GM19372 (cell line): Measurements from ENCODE around the gene KIAA0825.
"Not testable (repeated sequence)": the region's sequence is repeated elsewhere in the genome, so short reads cannot be mapped to it uniquely, and the experiment has no call there.

Experiments used
- ATAC-seq: cut with Tn5 transposase; IDR thresholded peaks from one replicate; pipeline ENCODE4 v1.9.1; 2021; ENCODE audit warnings: mild to moderate bottlenecking, low read depth, moderate library complexity; ENCODE audit not compliant: unreplicated experiment

KIAA0825 gene

DNA sequence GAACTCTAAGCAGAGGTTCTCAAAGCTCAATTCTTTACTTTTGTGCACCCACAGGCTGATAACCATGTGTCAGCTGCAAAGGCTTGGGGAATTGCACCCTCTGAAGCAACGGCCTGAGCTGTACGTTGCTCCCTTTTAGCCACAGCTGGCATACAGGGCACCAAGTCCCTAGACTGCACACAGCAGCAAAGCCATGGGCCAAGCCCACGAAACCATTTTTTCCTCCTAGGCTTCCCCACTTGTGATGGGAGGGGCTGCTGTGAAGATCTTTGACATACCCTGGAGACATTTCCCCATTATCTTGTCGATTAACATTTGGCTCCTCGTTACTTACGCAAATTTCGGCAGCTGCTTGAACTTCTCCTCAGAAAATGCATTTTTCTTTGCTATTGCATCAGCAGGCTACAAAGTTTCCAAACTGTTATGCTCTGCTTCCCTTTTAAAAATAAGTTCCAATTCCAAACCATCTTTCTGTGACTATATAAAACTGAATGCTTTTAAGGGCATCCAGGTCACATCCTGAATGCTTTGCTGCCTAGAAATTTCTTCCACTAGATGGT lies 23.0 kb downstream of the KIAA0825 start:
- ATAC-seq = no peak

DNA sequence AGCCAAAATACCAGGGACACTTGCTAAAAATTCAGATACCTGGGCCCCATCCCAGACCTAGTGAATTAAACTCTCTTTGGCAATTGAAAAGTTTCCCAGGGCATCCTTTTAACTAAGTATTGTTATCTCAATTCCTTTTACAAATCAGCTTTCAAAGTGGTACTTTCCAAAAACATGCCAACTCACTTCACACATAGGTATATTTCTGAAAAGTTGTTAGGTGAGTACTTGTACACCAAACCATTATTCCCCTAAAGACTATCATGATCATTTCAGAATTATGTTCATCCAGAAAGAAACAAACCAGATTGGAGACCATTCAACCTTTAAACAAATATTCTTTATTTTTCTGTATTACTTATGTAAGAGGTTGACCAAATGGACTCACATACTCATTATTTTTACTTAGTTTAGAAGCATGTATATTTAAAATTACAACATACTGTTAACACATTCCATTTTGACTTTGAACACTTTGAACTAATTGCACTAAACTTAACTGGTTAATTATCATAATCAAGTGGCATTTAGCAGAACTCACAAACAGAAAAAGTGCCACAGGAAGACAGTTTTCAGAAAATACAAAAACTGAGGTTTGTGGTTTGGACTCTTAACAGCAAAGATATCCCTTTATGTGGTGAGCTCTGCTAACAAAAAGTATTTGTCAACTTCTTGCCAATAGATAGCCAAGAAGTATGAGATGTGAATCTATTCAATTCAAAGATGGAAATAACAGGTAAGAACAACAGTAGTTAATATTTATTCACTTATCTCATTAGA lies 40.7 kb downstream of the KIAA0825 start:
- ATAC-seq = peak; percentile 74

DNA sequence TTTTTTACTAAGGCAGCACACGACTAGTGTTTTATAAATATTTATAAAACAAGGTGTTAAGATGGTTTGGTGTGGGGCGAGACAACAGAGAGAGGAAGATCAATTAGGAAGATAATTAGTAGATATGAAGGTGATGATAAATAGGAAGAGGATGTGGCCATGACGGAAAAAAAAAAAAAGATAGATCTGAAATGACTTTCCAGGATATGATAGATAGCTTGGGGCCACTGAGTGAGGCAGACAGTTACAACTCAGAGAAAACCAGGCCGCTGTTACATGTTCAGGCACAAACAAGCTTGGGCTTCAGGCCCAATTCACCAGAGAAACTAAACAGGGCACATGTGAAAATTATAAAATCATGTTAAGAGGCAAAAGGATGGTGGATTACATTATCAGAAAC lies 43.2 kb downstream of the KIAA0825 start:
- no peak for ATAC-seq

DNA sequence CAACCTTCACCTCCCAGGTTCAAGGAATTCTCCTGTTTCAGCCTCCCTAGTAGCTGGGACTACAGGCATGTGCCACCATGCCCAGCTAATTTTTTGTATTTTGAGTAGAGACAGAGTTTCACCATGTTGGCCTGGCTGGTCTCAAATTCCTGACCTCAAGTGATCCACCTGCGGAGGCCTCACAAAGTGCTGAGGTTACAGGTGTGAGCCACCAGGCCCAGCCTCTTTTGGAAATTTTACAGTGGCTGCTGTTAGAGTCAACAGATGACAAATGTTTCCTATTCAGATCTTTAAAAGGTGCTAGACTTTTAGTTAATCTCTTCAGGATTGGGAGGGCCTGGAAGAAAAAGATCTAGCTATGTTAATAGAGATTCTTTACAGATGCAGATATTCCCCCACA lies 45.1 kb downstream of the KIAA0825 start:
- ATAC-seq = not testable (repeated sequence)

GRCh38 chr5:94571415-94571814 lies 47.0 kb downstream of the KIAA0825 start:
- ATAC-seq = no peak

DNA sequence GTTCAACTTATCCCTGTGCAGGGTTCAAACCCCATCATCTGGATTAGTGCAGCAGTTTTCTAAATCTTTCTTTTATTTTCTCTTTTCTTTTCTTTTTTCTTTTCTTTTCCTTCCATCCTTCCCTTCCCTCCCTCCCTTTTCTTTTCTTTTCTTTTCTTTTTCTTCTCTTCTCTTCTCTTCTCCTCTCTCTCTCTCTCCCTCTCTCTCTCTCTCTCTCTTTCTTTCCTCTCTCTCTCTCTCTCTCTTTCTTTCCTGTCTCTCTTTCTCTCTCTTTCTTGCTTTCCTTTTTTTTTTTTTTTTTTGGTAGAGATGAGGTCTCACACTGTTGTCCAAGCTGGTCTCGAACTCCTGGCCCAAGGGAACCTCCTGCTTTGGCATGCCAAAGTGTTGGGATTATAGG lies 53.6 kb downstream of the KIAA0825 start:
- no peak for ATAC-seq

GRCh38 chr5:94562327-94562971 lies 56.0 kb downstream of the KIAA0825 start:
- ATAC-seq = no peak

- ATAC-seq = no peak
These were observed 60.4 kb downstream of the KIAA0825 start for GRCh38 chr5:94558028-94558427.

DNA sequence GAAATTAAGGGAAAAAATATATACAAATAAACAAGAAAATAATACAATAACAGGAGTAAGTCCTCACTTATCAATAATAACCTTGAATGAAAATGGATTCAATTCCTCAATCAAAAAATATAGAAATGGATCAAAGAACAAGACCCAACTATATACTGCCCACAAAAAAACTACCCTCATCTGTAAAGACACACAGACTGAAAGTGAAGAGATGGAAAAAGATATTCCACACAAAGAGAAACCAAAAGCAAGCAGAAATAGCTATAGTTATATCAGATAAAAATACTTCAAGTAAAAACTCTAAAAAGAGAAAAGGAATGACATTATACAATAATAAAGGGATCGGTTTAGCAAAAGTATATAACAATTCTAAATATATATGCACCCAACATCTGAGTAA lies 66.5 kb downstream of the KIAA0825 start:
- no peak for ATAC-seq

DNA sequence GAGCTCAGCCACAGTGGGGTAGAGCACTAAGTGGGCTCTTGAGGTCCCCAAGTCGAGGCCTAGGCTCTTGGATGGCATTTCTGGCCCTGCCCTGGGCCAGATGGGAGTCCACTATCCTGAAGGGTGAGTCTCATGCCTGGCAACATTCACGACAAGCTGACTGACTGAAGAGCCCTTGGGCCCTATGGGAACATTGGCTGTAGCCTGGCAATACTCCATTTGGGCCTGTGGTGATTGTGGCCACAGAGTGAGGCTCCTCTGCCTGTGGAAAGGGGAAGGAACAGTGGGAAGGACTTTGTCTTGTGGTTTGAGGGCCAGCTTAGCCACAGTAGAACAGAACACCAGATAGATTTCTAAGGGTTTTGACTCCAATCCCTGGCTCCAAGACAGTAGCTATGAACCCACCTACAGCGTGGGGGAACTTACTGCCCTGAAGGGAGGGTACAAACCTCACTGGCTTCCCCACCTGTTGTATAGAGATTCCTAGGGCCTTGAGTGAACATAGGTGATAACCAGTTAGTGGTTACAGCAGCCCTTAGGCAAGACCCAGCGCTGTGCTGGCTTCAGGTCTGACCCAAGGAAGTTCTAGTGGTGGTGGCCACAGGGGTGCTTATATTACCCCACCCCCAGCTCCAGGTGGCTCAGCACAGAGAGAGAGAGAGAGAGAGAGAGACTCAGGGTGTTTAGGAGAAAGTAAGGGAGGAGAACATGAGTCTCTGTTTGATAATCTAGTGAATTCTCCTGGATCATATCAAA lies 72.4 kb downstream of the KIAA0825 start:
- no peak for ATAC-seq

DNA sequence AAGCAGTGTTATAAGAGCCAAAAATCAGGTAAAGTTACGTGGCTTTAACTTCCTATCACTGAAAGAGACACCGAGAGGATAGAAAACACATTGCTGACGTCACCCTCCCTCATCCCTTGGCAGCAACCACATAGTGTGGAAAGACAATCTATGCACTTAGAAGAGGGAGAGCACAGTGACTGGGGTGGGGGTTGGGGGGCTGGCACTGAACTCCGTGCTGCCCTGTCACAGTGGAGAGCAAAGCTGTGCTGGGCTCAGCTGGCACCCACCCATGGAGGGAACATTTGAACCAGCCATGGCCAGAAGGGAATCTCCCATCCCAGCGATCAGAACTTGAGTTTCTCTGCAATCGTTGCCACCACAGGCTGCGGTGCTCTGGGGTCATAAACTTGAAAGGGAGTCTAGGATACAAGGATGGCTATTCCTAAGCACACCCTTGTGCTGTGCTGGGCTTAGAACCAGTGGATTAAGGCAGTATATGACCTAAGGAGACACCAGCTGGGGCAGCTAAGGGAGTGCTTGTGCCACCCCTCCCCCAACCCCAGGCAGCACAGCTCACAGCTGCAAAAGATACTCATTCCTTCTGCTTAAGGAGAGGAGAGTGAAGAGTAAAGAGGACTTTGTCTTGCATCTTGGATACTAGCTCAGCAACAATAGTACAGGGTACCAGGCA lies 73.4 kb downstream of the KIAA0825 start:
- no peak for ATAC-seq

DNA sequence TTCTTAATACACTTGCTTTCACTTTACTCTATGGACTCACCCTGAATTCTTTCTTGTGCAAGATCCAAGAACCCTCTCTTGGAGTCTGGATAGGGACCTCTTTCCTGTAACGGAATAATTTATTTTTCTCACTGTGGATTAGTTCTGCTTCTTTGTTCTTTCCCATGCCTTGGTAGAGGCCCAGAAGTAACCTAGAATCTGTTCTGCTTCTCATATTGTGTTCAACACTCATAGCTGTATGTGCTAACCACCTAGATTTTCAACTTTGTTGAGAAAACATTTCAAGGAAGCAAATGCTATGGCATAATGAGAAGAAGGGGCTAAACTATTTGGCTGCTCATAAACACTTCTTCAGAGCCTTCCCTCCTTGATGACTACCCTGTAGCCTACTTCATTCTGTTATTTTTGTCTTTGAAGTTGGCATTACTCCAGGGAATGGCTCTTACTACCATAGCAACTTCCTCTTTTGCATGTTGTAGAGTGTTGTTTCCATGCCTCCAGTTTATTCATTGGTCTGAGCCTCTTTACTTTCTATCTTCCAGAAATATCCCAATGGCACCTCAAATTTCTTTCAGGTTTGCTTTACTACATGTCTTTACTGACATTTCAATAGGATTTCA lies 74.3 kb downstream of the KIAA0825 start:
- peak; percentile 58 for ATAC-seq

- ATAC-seq = no peak
These were observed 77.4 kb downstream of the KIAA0825 start for GRCh38 chr5:94540856-94541494.

GRCh38 chr5:94538260-94538659 lies 80.1 kb downstream of the KIAA0825 start:
- no peak for ATAC-seq

DNA sequence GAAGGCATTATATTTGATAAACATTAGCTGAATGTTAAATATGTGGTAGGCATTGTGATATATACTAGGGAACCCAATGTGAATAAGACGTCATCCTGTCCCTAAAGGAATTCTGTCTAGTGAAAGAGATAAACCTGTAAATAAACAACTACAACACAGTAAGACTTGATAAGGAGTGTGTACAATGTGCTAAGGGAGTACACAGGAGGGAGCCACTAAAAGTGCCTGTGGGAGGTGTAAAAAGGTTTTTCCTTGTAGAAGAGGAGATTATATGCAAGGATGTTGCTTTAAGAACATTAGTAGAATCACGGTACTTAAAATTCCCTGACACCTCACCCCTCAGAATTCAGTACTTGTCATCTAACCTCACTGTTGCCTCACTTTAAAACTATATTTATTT lies 91.7 kb downstream of the KIAA0825 start:
- no peak for ATAC-seq

DNA sequence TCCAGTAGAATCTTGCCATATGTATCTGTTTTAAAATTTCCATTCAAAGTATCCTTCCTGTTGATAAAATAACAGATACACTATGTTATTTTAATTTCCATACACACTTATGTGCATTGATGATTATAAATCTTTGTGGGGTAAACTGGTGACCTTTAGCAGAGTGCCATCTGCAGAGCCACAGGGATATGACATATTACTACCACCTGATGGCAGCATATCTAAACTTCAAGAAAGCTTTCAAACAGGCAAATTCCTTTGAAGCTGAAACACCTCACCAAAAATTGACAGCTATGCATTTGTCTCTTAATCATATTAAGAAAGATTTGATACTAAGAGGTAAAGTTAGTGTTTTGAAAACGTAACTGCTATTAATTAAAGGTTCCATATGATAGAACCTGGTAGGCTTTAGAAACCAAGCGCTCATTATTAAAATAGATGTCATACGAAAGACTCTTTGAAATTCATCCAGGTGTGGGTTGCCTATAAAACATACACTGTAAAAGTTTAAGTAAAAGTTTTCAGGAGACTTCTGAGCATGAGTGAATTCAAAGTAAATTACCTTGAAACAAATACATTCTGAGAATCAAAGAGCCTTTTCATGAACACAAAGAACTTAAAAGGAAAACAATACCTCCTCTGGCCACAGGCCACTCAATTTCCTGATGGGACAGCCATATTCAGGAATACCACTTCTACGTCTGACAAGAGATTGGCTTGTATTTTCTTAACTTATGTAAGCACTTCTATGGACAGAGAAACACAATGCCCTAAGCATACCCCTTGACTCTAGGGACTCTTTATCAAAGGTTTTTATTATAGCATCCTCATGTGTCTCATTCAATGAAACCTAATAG lies 93.3 kb downstream of the KIAA0825 start:
- peak; percentile 96 for ATAC-seq

DNA sequence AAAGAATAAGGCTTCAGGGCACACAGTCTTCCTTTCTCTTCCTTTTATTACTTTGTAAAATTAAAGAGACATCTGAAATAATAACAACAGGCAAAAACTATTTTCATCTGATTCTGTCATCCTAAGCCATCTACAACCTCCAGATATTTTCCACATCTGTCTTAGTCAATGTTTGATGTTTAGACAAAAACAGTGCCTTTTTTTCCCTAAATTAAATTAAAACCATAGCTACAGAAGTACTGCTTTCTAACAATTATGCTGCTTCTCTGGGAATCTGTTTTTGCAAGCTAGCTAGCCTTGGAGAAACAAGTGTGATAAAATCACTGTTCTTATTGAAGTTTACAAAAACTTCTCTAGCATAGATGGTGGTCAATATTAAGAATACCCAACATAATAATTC lies 95.4 kb downstream of the KIAA0825 start:
- ATAC-seq = no peak

GRCh38 chr5:94522117-94522516 lies 96.3 kb downstream of the KIAA0825 start:
- no peak for ATAC-seq
